ENCODE measurements around the gene SULT2A1.

DNA sequence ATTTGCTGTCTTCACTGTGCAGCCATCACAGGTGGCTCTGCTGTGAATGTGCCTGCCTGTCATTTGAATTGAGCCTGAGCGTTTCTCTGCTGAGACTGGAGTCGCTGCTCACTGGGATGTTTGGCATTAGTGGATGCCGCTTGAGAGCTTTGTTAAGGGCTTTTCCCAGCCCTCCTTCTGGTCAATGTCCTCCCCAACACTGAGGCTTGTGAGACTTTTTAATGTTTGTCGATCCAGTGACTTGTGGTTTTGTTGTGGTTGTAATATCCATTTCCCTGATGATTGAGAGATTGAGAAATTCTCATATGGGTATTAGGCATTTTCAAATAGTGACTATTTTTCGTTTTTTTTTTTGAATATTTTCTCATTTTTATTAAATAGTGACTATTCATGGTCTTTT, 24.5 kb downstream of the SULT2A1 start:
- TF ChIP-seq POLR2AphosphoS5 (IDR thresholded peaks at IDR 0.05; ENCODE audit: borderline replicate concordance, low read depth, low read length) (no peak), EZH2 (IDR thresholded peaks at IDR 0.05) (no peak), FOXP2 (optimal IDR thresholded peaks at IDR 0.05; ENCODE audit: control extremely low read depth, extremely low read length, insufficient read depth) (no peak)
